Measurements from ENCODE around the gene SLC25A48. TPM values are rescaled to one million over a fixed set of nuclear protein-coding genes. Genes with fewer than 3 reads are reported as not detected.

The SLC25A48 gene
- total RNA-seq, 1 experiment from 2014 or later = not detected

DNA sequence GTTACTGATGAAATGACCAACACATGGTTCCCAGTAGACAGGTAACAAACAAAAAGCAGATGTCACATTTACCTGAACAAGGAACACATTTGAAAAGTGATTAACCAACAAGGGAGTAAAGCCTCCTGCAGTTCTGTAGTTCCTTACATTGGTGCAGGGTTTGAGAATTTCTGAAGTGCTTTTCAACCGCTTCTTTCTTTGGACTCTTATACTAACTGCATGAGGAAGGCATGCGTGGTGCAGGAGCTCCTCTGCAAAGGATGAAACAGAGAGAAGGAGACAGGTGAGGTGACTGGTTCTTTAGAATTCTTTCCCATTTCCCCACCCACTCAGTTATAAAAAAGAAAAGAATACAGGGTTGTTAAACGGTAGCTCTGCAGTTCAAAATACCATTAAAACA is 65.8 kb downstream of the SLC25A48 start:
- Histone ChIP-seq H3K36me3 (ENCODE audit: insufficient read depth, low read length, poor library complexity, severe bottlenecking) (no peaks in the 10 kb centered on the region), H3K9me3 (ENCODE audit: low read depth, low read length, poor library complexity, severe bottlenecking) (no peaks in the 10 kb centered on the region), H3K27ac (ENCODE audit: low read depth, low read length, poor library complexity, severe bottlenecking) (no peak overlapping the region), H3K4me1 (ENCODE audit: insufficient read depth, low read length, poor library complexity, severe bottlenecking) (no peaks in the 10 kb centered on the region), H3K27me3 (replicated peaks; ENCODE audit: insufficient read depth, low read depth, low read length, poor library complexity) (peaks cover 75% of the 10 kb centered on the region), H3K4me3 (ENCODE audit: low read depth, low read length, poor library complexity, severe bottlenecking) (no peak overlapping the region)
- CTCF ChIA-PET = interaction anchor here (0.7 kb wide), 1 partner anchor 11 kb away, joined by 3 read pairs; no protein-coding TSS in a partner anchor
- intact Hi-C loops (cut with micrococcal nuclease; ENCODE audit: unreplicated experiment) = no loop called here
- TF ChIP-seq EZH2 (IDR thresholded peaks at IDR 0.05; ENCODE audit: borderline replicate concordance, low read depth, low read length, poor library complexity, severe bottlenecking) = peak; percentile 32
- TF ChIP-seq, protein P1, sequence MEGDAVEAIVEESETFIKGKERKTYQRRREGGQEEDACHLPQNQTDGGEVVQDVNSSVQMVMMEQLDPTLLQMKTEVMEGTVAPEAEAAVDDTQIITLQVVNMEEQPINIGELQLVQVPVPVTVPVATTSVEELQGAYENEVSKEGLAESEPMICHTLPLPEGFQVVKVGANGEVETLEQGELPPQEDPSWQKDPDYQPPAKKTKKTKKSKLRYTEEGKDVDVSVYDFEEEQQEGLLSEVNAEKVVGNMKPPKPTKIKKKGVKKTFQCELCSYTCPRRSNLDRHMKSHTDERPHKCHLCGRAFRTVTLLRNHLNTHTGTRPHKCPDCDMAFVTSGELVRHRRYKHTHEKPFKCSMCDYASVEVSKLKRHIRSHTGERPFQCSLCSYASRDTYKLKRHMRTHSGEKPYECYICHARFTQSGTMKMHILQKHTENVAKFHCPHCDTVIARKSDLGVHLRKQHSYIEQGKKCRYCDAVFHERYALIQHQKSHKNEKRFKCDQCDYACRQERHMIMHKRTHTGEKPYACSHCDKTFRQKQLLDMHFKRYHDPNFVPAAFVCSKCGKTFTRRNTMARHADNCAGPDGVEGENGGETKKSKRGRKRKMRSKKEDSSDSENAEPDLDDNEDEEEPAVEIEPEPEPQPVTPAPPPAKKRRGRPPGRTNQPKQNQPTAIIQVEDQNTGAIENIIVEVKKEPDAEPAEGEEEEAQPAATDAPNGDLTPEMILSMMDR (conservative IDR thresholded peaks at IDR 0.05; ENCODE audit: low read depth, low read length) = no peak
- no peak for DNase-seq (ENCODE audit: low spot score)
- POLR2A ChIA-PET (ENCODE audit: low non-redundant PET) = no interaction called here
- no TSS peak for BruUV-seq (replicated peaks)

DNA sequence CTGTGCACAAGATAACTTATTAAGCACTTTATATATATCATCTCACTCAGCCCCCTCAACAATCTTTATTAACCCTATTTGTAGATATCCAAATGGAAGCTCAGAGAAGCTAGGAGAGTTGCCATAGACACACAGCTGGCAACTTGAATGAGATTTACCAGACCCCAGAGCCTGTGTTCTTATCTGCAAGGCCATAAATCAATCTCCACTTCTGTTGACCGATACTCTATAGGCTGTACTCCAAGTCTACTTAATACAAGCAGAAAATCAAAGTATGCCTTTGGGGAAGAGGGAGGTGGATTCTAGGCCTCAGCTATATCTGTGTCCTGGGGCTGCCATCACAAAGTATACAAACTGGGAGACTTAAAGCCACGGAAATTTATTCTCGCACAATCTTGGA is 67.2 kb downstream of the SLC25A48 start:
- CTCF ChIA-PET = no interaction called here
- intact Hi-C loops (cut with micrococcal nuclease; ENCODE audit: unreplicated experiment) = no loop called here
- Histone ChIP-seq H3K9me3 (ENCODE audit: low read depth, low read length, poor library complexity, severe bottlenecking) (no peaks in the 10 kb centered on the region), H3K36me3 (ENCODE audit: insufficient read depth, low read length, poor library complexity, severe bottlenecking) (no peaks in the 10 kb centered on the region), H3K27me3 (replicated peaks; ENCODE audit: insufficient read depth, low read depth, low read length, poor library complexity) (peaks cover 87% of the 10 kb centered on the region), H3K27ac (ENCODE audit: low read depth, low read length, poor library complexity, severe bottlenecking) (no peak overlapping the region), H3K4me1 (ENCODE audit: insufficient read depth, low read length, poor library complexity, severe bottlenecking) (no peaks in the 10 kb centered on the region), H3K4me3 (ENCODE audit: low read depth, low read length, poor library complexity, severe bottlenecking) (no peak overlapping the region)
- POLR2A ChIA-PET (ENCODE audit: low non-redundant PET) = no interaction called here
- no peak for TF ChIP-seq EZH2 (IDR thresholded peaks at IDR 0.05; ENCODE audit: borderline replicate concordance, low read depth, low read length, poor library complexity, severe bottlenecking)
- TF ChIP-seq, protein P1 (conservative IDR thresholded peaks at IDR 0.05; ENCODE audit: low read depth, low read length) = no peak
- DNase-seq (ENCODE audit: low spot score) = no peak
- BruUV-seq (replicated peaks) = no TSS peak

DNA sequence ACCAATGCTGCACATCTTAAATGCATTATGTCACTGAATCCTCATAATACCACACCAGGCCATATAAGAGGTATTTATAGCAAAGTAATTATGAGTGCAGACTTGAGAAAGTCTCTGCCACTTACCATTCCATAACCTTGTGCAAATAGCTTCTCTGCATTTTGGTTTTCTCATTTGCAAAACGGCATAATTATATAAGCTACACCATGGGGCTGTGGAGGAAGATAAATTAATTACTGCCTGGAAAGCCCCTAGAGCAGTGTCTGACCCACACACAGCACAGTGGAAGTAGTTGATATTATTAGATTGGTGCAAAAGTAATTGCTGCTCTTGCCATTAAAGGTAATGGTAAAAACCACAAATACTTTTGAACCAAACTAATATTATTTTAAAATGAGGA is 70.7 kb downstream of the SLC25A48 start:
- Histone ChIP-seq H3K4me3 (ENCODE audit: low read depth, low read length, poor library complexity, severe bottlenecking) (no peak overlapping the region), H3K9me3 (ENCODE audit: low read depth, low read length, poor library complexity, severe bottlenecking) (no peaks in the 10 kb centered on the region), H3K4me1 (ENCODE audit: insufficient read depth, low read length, poor library complexity, severe bottlenecking) (no peaks in the 10 kb centered on the region), H3K27ac (ENCODE audit: low read depth, low read length, poor library complexity, severe bottlenecking) (no peak overlapping the region), H3K27me3 (replicated peaks; ENCODE audit: insufficient read depth, low read depth, low read length, poor library complexity) (peaks cover 94% of the 10 kb centered on the region), H3K36me3 (ENCODE audit: insufficient read depth, low read length, poor library complexity, severe bottlenecking) (no peaks in the 10 kb centered on the region)
- ChIA-PET CTCF (no interaction called here), POLR2A (ENCODE audit: low non-redundant PET) (no interaction called here)
- DNase-seq (ENCODE audit: low spot score) = no peak
- no peak for TF ChIP-seq EZH2 (IDR thresholded peaks at IDR 0.05; ENCODE audit: borderline replicate concordance, low read depth, low read length, poor library complexity, severe bottlenecking)
- TF ChIP-seq, protein P1 (conservative IDR thresholded peaks at IDR 0.05; ENCODE audit: low read depth, low read length) = no peak
- intact Hi-C loops (cut with micrococcal nuclease; ENCODE audit: unreplicated experiment) = no loop called here
- no TSS peak for BruUV-seq (replicated peaks)

All from A673 (cell line).